DND-41 (cell line): ENCODE results near the gene EPS15.

Experiments
- EZH2 ChIP-seq: IDR thresholded peaks from 3 replicates; pipeline ENCODE4 v1.6.1; 2012; ENCODE audit warnings: borderline replicate concordance, low read depth, mild to moderate bottlenecking, moderate library complexity, low read length, inconsistent platforms; ENCODE audit not compliant: severe bottlenecking
- TF ChIP-seq, protein P1 (sequence below): IDR thresholded peaks from 2 replicates; pipeline ENCODE4 v1.5.1; 2012; ENCODE audit warnings: borderline replicate concordance, low read length, moderate library complexity, mild to moderate bottlenecking; ENCODE audit not compliant: poor library complexity, severe bottlenecking; ENCODE audit errors: extremely low read depth

DNA sequence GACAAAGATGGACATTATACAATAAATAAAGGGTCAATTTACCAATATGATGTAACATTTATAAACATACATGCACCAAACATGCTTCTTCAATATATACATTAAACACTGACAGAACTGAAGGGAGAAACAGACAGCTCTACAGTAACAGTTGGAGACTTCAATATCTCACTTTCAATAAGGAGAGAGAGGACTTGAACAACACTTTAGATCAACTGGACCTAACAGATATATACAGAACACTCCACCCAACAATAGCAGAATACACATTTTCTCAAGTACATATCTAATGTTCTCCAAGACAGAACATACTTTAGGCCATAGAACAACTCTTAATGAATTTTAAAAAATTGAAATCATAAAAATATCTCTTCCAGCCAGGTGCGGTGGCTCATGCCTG, 138.1 kb downstream of the EPS15 start:
- TF ChIP-seq, protein P1, sequence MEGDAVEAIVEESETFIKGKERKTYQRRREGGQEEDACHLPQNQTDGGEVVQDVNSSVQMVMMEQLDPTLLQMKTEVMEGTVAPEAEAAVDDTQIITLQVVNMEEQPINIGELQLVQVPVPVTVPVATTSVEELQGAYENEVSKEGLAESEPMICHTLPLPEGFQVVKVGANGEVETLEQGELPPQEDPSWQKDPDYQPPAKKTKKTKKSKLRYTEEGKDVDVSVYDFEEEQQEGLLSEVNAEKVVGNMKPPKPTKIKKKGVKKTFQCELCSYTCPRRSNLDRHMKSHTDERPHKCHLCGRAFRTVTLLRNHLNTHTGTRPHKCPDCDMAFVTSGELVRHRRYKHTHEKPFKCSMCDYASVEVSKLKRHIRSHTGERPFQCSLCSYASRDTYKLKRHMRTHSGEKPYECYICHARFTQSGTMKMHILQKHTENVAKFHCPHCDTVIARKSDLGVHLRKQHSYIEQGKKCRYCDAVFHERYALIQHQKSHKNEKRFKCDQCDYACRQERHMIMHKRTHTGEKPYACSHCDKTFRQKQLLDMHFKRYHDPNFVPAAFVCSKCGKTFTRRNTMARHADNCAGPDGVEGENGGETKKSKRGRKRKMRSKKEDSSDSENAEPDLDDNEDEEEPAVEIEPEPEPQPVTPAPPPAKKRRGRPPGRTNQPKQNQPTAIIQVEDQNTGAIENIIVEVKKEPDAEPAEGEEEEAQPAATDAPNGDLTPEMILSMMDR, result no peak
- no peak for TF ChIP-seq EZH2
